ENCODE measurements around the gene DNAJB12.
"Not testable (repeated sequence)": the region's sequence is repeated elsewhere in the genome, so short reads cannot be mapped to it uniquely, and the experiment has no call there.

Gene DNAJB12

DNA sequence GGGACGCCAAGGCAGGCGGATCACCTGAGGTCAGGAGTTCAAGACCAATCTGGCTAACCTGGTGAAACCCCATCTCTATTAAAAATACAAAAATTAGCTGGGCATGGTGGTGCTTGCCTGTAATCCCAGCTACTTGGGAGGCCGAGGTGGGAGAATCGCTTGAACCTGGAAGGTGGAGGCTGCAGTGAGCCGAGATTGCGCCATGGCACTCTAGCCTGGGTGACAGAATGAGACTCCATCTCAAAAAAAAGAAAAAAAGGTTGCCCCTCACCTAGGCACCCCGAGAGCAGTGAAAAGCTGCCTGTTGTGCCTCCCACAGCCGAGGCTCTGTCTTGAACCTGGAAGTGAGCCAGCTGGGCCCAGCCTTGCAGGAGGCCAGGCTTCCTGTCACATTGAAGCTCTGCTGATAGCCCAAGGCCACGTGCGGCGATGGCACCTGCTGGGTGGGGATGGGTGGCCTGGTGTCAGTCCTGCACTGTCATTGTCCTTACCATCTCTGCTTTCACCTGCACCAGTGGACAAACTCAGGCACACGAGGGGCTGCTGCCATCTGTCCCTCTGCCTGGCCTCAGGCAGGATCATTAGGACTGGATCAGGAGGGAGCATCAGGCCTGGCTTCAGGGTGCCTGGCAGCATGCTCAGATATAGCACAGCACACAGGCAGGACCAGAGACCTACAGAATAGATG is 37.8 kb downstream of the DNAJB12 start:
- no peak for DNase-seq (ENCODE audit: low read depth in 2 of 2)

DNA sequence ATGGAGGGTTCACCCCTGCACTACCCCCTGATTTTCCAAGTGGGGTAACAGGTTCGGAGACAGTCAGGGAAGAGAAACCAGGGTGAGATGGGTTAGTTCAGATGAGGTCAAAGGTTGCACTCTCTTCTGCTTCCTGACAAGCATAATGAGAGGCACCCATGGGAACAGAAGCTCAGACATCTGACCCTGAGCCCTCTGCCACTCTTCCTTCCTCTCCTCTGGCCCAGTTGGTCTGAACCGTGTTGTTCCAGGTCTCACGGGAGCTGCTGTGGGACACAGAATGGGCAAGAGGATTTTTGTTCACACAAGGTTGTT is 38.4 kb downstream of the DNAJB12 start:
- DNase-seq (ENCODE audit: low read depth in 2 of 2) = no peak

DNA sequence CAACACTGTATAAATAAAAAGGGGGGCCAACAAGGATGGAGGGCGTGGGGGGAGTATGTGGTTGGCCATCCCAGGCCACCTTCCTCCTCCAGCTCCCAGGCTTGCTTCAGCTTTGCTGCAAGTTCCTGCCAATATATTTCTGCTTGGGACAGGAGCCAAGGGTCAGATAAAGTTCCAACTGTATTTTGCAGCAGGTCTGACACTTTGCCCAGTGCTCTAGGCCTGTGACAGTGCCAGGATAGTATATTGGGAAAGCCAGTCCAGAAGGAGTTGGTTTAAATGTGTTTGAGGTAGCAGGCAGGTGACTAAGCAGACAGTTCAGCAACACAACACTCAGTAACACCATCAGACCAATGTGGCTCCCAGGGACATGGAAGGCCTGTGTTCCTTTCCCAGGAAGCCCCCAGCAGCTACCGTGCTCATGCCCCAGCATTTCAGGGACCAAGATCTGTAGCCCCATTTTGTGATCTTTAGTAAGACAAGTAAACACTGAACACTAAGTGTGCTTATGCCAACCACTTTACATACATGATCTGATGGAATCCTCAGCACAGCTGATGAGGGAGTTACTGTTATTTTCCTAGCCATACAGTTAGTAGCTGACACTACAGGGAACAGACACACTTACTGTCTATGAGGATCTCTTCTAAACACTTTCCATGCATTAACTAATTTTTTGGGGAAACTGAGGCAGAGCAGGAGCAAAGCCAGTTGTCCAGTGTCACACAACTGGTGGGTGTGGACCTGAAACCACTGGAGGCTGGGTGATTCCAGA is 38.9 kb downstream of the DNAJB12 start:
- DNase-seq (ENCODE audit: low read depth in 2 of 2) = no peak

DNA sequence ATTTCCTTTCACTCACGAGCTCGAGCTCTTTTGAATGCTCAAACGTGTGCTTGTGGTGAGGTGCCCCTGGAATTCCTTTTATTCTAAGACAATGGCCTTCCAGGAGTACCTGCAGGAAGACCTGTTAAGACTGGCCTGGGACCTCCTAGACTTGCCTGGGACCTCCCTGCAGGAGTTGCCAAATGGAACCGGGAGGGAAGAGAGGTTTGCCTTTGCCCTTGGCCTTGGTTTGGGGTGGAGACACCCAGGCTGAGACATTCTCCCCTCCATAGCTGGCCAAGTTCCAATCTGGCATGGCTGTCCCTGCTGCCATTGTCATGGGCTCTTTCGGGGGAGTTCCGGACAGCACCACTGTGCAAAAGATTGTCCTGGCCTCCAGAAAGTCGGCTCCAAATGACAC is 39.7 kb downstream of the DNAJB12 start:
- DNase-seq (ENCODE audit: low read depth in 2 of 2) = no peak

DNA sequence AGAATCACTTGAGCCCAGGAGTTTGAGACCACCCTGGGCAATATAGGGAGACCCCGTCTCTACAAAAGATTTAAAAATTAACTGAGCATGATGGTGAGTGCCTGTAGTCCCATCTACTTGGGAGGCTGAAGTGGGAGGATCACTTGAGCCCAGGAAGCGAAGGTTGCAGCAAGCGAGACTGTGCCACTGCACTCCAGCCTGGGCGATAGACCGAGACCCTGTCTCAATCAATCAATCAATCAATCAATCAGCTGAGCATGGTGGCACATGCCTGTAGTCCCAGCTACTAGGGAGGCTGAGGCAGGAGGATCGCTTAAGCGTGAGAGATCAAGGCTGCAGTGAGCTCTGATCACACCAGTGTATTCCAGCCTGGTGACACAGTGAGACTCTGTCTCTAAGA is 40.5 kb downstream of the DNAJB12 start:
- no peak for DNase-seq (ENCODE audit: low read depth in 2 of 2)

DNA sequence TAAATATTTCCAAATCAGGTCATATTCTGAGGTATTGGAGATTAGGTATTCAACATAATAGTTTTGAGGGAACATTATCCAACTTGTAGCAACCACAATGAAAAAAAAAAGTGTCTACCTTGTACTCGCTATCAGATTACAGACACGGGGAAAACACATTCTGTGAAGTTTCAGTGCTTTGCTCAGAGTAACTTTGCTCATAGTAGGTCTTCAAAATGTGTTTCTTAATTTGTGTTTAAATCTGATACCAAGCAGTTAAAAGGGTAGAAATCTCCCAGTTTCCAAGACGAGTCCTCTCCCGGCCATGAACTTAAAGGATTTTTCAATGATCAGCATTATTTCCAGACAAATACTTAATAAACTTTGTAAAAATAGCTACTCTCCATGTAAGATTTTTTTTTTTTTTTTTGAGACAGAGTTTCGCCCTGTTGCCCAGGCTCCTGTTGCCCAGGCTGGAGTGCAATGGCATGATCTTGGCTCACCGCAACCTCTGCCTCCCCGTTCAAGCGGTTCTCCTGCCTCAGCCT is 41.8 kb downstream of the DNAJB12 start:
- DNase-seq (ENCODE audit: low read depth in 2 of 2) = no peak

DNA sequence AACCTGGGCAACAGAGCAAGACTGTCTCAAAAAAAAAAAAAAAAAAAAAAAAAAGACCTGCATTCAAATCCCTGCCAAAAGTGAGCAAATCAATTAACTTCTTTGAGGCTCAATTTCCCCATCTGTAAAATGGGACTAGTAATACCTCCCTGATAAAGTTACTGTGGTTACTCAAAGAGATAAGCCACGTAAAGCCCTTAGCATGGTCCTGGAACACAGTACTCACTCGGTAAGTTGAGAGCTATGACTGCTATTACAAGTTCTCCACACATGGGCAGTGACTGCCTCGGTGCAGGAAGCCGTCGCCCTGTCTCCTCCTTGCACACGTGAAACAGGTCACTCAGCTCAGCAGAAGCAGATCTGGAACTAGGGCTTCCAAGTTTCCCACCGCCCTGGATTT is 43.1 kb downstream of the DNAJB12 start:
- DNase-seq (ENCODE audit: low read depth in 2 of 2) = no peak

DNA sequence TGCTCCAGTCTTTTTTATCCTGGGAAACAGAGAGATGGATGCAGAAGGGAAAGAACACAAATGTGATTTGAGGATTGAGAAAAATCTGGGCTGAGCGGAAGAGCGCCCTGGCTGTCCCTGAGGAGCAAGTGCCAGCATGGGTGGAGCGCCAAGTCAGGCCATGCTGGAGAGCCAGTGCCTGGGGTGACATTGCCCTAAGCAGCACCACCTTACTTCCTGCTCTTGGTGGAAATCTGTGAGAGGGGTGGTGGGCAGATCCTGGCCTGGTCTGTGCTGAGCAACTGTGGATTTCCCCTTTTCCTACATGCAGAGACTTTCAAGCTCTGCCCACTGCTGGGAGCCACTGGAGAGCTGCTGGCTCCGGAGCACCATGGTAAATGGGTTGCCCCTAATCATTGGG is 44.1 kb downstream of the DNAJB12 start:
- DNase-seq (ENCODE audit: low read depth in 2 of 2) = no peak

DNA sequence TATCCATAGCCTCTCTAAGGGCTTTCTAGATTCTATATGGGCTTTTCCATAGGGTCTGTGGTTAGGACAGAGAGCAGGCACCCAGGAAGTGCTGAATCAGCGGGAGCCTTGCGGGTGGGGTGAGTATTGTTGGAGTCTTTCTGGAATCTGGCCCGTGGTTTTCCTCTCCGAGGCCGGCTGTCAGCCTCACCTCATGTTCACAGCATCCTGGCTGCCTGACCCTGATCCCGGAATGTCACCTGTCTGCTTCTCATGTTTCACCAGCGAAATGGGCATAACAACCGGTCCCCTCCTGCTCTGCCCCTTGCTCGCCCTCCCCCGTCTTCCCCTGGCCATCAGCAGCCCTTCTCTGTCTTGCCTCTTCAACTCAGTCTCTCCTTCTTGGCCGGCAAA is 44.5 kb downstream of the DNAJB12 start:
- no peak for DNase-seq (ENCODE audit: low read depth in 2 of 2)

DNA sequence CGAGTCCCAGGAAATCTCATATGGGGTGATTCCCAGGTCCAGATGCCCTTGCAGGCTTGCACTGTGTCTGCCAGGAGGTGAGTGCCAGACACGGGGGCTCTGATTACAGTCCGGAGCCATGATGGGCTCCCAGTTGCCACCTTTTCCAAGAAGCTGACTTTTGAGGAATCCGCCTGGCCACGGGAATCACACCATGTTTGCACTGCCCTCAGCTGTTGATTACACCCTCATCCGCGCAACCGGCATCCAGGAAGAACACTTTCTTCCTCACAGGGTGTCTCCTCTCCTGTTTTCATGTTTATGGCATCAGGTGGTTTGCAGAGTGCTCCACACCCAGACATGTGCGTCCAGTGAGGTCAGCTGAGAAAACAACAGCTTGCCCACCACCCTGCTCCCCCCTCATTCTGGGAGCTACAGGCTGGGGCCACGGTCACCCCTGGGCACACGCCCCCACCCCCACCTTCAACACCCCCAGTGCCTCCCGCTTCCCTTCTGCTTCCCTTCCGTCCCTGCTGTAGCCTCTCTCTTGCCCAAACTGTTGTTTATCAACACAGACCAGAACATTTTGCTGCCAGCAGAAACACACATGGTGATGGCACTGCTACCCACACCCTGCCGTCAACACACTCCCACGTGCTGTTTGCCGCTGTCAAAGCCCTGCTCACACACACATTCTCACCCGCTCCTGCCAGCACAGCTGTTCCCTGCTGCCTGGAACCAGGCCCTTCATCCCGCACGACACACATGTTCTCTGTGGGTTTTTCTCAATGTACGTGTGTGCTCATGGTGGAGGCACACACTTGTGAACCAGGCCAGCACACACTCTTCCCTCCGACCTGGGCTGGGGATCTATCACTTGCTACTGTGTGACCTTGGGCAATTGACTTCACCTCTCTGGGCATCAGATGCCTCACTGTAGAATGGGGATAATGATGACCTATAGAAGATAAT is 45.2 kb downstream of the DNAJB12 start:
- no peak for DNase-seq (ENCODE audit: low read depth in 2 of 2)

DNA sequence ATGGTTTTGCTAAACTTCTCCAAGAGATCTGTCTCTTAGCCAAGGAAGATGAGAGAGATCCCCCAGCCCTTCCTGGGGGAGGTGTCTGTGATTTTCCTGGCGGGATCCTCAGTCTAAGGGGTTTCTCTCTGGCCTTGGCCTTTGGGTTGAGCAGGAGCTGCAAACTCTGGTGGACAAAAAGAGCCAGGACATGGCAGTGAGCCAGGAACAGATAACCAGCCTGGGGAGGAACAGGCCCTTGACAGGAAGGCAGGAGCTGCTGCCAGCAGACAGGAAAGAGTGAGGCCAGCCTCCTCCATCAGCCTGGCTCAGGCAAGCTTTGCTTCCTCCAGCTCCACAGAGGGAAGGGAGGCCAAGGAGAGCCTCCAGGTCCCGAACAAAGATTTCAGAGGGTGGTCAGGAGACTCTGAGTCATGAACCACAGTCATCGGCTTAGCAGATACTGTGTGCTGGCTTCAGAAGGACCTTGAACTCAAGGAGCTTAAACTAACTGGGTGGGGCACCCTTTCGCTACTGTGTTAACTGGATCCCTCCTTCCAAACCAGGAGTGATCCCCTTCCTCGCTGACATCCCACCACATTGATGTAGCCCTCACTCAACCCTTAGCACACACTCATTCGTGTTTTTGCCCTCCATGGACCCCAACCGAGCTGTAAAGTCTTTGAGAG is 46.3 kb downstream of the DNAJB12 start:
- no peak for DNase-seq (ENCODE audit: low read depth in 2 of 2)

DNA sequence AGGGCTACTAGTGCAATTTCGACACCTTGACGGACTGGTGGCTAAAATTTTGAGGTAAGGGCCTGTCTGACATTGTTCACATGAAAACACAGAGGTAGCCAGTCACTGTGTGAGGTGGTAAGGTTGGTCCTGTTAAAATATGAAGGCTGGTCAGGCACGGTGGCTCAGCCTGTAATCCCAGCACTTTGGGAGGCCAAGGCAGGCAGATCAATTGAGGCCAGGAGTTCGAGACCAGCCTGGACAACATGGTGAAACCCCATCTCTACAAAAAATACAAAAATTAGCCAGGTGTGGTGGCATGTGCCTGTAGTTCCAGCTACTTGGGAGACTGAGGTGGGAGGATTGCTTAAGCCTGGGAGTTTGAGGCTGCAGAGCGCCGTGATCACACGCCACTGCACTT is 47.0 kb downstream of the DNAJB12 start:
- not testable (repeated sequence) for DNase-seq (ENCODE audit: low read depth in 2 of 2)

DNA sequence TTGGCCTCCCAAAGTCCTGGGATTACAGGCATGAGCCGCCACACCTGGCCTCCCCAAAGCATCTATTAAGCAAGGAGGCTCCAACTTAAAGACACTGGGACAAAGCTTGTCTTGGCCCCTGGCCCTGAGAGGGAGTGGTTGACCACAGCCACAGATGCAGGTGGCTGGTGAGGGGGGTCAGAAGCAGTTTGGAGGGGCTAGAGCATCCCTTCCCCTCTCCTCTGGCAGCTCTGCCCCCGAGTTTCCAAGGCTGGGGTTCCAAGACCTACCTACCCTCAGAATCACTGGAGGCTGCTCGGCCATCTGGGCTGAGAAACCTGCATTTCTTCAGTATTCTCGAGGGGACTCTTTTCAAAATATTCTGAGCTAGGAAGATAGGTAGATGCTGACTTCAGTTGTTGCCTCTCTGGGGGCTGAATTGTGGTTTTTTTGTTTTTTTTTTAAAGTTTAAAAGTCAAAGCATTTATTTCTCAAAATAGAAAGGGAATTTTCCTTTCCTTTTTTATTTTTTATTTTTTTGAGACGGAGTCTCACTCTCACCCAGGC is 48.4 kb downstream of the DNAJB12 start:
- DNase-seq (ENCODE audit: low read depth in 2 of 2) = no peak

DNA sequence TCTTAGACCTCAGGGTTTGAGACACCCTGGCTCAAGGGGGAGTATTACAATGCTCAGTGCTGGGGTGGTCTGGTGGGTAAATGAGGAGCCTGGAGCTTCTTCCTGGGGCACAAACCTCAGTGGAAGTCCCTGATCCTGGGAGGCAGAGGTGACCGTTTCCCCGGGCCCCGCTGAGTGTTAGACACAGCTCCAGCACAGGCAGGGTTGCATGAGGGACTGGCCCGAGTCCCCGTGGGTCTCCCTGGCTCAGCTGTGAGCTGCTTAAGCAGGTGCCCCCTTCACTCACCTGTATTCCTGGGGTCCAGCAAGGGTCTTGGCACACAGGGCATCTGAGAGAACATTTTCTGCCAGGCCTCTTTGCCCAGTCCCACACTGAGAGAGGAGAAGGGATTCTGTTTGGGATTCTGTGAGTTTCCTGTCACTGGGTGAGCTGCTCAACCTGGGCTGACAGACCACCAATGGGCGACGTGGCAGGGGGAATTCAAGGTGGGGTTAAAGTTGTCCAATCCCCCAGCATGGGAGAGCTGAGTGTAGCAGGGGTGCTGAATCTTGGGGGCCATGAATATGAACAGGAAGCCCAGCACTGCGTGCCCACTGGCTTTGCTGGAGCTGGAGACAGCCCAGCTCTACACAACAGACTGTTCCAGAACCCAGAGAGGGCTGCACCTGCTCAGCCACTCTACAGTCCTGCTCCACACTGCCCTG is 51.1 kb downstream of the DNAJB12 start:
- no peak for DNase-seq (ENCODE audit: low read depth in 2 of 2)

DNA sequence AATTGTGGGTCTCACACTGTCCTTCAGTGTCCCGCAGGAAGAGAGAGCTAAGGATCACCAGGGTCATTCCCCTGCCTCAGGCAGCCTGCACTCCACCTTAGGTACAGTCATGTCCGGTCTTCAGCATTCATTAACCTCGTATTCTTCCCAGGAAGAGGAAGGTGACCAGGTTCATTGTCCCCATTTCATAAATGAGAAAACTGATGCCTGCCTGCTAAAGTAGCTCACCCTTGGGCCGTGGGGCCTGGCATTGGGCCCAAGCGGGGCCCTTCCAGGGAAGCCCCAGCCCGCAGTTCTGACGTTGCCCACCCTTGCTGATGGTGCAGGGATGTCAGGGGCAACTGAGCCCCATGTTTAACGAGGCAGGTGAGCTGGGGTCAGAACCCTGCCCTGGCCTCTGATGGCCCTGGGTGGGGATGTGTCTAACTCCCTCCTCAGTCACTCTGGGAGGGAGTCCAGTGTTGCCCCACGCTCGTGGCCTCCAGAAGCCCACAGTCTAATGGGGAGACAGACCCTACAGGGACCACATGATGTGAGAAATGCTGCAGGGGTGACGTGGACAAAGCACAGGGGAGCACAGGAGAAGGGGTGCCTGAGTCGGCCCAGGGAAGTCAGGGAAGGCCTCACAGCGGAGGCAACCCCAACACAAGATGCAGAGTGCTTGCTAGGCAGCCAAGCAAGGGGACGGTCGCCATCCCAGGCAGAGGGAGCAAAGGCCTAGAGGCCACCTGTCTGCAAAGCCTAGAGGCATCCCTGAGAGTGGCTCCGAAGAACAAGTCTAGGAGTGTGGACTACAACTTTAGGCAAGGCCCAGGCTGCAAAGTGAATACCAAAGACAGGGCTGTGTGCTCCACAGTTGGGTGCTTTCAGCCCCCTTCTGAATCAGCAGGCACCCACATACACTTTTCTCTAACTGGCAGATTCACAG is 55.9 kb downstream of the DNAJB12 start:
- DNase-seq (ENCODE audit: low read depth in 2 of 2) = no peak

DNA sequence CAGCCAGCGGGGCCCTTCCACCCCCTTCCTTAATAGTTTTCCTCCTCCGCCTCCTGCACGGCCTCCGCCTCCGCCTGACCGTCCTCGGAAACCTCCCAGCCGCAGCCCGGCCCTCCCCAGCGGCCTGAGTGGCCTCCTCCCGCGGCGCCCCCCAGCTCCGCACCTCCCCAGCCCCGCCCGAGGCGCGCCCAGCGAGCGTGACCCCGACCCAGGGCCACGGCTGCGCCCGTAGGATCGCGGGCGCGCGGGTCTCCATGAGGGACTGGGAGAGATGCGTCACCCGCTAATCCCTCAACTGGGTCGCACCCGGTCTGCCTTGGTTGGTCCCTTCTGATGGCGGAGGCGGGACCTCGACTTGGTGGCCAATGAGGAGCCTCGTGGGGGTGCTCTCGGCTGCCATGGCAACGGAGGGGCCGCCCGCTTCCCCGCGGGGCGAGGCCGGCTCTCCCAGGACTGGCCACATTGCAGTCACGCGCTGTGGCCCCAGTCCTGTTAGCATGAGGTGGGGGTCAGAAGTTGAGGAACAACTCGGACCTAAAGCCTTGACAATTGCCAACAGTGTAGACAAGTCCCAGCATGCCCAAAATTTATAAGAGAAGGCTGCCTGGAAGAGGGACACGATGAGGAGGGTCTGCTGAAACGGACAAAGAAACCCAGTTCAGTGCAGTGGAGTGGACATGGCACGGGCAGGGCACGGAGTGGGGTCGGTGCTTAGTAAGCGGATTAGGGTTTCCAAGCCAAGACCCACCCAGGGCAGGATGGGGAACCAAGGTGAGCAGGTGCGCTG is 56.7 kb downstream of the DNAJB12 start:
- peak; percentile 95 for DNase-seq (ENCODE audit: low read depth in 2 of 2)

DNA sequence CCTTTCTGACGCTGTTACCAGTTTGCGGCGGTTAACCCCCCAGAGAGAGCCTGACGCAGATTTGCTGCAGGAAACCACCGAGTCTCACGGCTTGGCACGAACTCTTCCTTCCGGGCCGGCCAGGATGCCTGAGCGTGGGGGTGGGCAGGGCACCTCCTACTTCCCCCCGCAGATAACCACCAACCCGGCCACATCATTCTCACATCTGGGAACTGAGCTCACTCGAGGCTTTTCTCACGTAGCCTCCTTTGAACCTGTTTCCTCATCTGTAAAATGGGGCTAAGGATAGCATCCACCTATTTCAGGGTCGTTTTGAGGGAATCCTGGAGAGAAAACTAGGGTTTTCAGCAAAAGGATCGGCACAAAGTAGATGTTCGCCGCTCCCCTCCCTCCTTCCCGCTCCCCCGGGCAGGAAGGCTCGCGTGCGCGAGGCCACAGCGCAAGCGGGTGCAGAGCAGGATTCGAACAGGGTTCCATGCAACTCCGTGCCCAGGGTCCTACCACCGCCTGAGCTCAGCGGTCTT is 57.4 kb downstream of the DNAJB12 start:
- peak; percentile 96 for DNase-seq (ENCODE audit: low read depth in 2 of 2)

DNA sequence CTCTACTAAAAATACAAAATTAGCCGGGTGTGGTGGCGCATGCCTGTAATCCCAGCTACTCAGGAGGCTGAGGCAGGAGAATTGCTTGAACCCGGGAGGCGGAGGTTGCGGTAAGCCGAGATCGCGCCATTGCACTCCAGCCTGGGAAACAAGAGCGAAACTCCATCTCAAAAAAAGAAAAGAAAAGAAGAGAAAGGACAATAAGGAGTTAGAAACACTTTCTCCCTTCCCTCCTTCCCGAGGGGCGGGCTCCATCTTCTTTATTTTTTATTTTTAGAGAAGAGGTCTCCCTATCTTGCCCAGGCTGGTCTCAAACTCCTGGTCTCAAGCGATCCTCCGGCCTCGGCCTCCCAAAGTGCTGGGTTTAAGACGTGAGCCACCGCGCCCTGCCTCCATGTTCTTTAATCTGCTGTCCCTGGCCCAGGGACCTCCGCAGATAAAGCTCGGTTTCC is 57.9 kb downstream of the DNAJB12 start:
- not testable (repeated sequence) for DNase-seq (ENCODE audit: low read depth in 2 of 2)

All from stimulated activated CD8-positive, alpha-beta memory T cell treated with anti-CD3 and anti-CD28 coated beads, Interleukin-15, amount 100 ng/mL, for 48 hours (primary cell).